ENCODE data around the gene KTN1. TPM values are rescaled to one million over a fixed set of nuclear protein-coding genes. Genes with fewer than 3 reads are reported as not detected.

KTN1 gene
- total RNA-seq, 1 donor from 2014 or later = 179 TPM

- TF ChIP-seq, protein P1, sequence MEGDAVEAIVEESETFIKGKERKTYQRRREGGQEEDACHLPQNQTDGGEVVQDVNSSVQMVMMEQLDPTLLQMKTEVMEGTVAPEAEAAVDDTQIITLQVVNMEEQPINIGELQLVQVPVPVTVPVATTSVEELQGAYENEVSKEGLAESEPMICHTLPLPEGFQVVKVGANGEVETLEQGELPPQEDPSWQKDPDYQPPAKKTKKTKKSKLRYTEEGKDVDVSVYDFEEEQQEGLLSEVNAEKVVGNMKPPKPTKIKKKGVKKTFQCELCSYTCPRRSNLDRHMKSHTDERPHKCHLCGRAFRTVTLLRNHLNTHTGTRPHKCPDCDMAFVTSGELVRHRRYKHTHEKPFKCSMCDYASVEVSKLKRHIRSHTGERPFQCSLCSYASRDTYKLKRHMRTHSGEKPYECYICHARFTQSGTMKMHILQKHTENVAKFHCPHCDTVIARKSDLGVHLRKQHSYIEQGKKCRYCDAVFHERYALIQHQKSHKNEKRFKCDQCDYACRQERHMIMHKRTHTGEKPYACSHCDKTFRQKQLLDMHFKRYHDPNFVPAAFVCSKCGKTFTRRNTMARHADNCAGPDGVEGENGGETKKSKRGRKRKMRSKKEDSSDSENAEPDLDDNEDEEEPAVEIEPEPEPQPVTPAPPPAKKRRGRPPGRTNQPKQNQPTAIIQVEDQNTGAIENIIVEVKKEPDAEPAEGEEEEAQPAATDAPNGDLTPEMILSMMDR (IDR thresholded peaks at IDR 0.05) = no peak
- Histone ChIP-seq H3K9me3 (no peaks in the 10 kb centered on the region), H3K4me3 (no peak overlapping the region), H3K36me3 (peaks cover 57% of the 10 kb centered on the region), H3K4me1 (no peaks in the 10 kb centered on the region), H3K27ac (no peak overlapping the region), H3K27me3 (no peaks in the 10 kb centered on the region)
- intact Hi-C loops (cut with DNase I) = no loop called here
- no peak for DNase-seq
- no peak for ATAC-seq
These were observed 48.4 kb downstream of the KTN1 start for GRCh38 chr14:55628426-55628825.

GRCh38 chr14:55638665-55639064, 58.7 kb downstream of the KTN1 start:
- Histone ChIP-seq H3K4me3 (no peak overlapping the region), H3K36me3 (peaks cover 95% of the 10 kb centered on the region), H3K27ac (no peak overlapping the region), H3K4me1 (no peaks in the 10 kb centered on the region), H3K27me3 (no peaks in the 10 kb centered on the region), H3K9me3 (no peaks in the 10 kb centered on the region)
- TF ChIP-seq, protein P1 (IDR thresholded peaks at IDR 0.05) = no peak
- intact Hi-C loops (cut with DNase I) = no loop called here
- ATAC-seq = no peak
- DNase-seq = no peak

GRCh38 chr14:55641290-55641689, 61.3 kb downstream of the KTN1 start:
- no peaks in the 10 kb centered on the region for H3K4me1 ChIP-seq
- intact Hi-C loops (cut with DNase I) = no loop called here
- no peaks in the 10 kb centered on the region for H3K27me3 ChIP-seq
- ATAC-seq (no peak), DNase-seq (no peak)
- H3K27ac ChIP-seq = no peak overlapping the region
- TF ChIP-seq, protein P1 (IDR thresholded peaks at IDR 0.05) = no peak
- H3K4me3 ChIP-seq = no peak overlapping the region
- no peaks in the 10 kb centered on the region for H3K9me3 ChIP-seq
- H3K36me3 ChIP-seq = peaks cover 71% of the 10 kb centered on the region

GRCh38 chr14:55641954-55642353, 61.9 kb downstream of the KTN1 start:
- intact Hi-C loops (cut with DNase I) = no loop called here
- no peak overlapping the region for H3K27ac ChIP-seq
- TF ChIP-seq, protein P1 (IDR thresholded peaks at IDR 0.05) = no peak
- no peaks in the 10 kb centered on the region for H3K4me1 ChIP-seq
- H3K36me3 ChIP-seq = peaks cover 66% of the 10 kb centered on the region
- no peaks in the 10 kb centered on the region for H3K9me3 ChIP-seq
- no peaks in the 10 kb centered on the region for H3K27me3 ChIP-seq
- no peak for ATAC-seq
- DNase-seq = no peak
- no peak overlapping the region for H3K4me3 ChIP-seq

GRCh38 chr14:55645145-55645544, 65.1 kb downstream of the KTN1 start:
- intact Hi-C loops (cut with DNase I) = no loop called here
- Histone ChIP-seq H3K27me3 (no peaks in the 10 kb centered on the region), H3K4me3 (no peak overlapping the region), H3K4me1 (no peaks in the 10 kb centered on the region), H3K27ac (no peak overlapping the region), H3K9me3 (no peaks in the 10 kb centered on the region), H3K36me3 (peaks cover 60% of the 10 kb centered on the region)
- TF ChIP-seq, protein P1 (IDR thresholded peaks at IDR 0.05) = no peak
- no peak for DNase-seq
- ATAC-seq = peak; percentile 36

Data from upper lobe of right lung (tissue), 1 donor.